Measurements from ENCODE around the gene HRH2.

Gene HRH2

GRCh38 chr5:175738602-175739133, 80.8 kb downstream of the HRH2 start:
- no peak overlapping the region for H3K9ac ChIP-seq (ENCODE audit: low read length)
- no peaks in the 10 kb centered on the region for H3K9me3 ChIP-seq (ENCODE audit: low read length)
- H3K4me2 ChIP-seq (ENCODE audit: low read length): no peak overlapping the region
- no peaks in the 10 kb centered on the region for H3F3A ChIP-seq (ENCODE audit: insufficient read depth, low read length)
- no peaks in the 10 kb centered on the region for H3K9me2 ChIP-seq (ENCODE audit: low read depth, low read length)
- no peaks in the 10 kb centered on the region for H3K4me1 ChIP-seq (ENCODE audit: insufficient read depth, low read length, severe bottlenecking)
- H3K4me3 ChIP-seq (ENCODE audit: low read depth, low read length, poor library complexity, severe bottlenecking): no peak overlapping the region
- H2AFZ ChIP-seq (ENCODE audit: low read length): no peak overlapping the region
- TF ChIP-seq EZH2 (IDR thresholded peaks at IDR 0.05; ENCODE audit: borderline replicate concordance, low read length): no peak
- TF ChIP-seq CTCF (IDR thresholded peaks at IDR 0.05; ENCODE audit: low read length): no peak
- H4K20me1 ChIP-seq (ENCODE audit: insufficient read depth, low read length): no peaks in the 10 kb centered on the region
- no peaks in the 10 kb centered on the region; the same call in 1 of the 2 replicates for H3K27me3 ChIP-seq (ENCODE audit: insufficient read depth, low read length)
- no peaks in the 10 kb centered on the region for H3K79me2 ChIP-seq (ENCODE audit: insufficient read depth, low read length)
- no peak overlapping the region for H3K27ac ChIP-seq (ENCODE audit: low read depth, low read length, poor library complexity, severe bottlenecking)
- no peaks in the 10 kb centered on the region for H3K36me3 ChIP-seq (ENCODE audit: insufficient read depth, low read length)

- Histone ChIP-seq H3F3A (ENCODE audit: insufficient read depth, low read length) (no peaks in the 10 kb centered on the region), H3K27me3 (ENCODE audit: insufficient read depth, low read length) (no peaks in the 10 kb centered on the region; the same call in 1 of the 2 replicates), H3K4me3 (ENCODE audit: low read depth, low read length, poor library complexity, severe bottlenecking) (no peak overlapping the region), H3K4me1 (ENCODE audit: insufficient read depth, low read length, severe bottlenecking) (no peaks in the 10 kb centered on the region), H3K9me3 (ENCODE audit: low read length) (no peaks in the 10 kb centered on the region), H3K9ac (ENCODE audit: low read length) (no peak overlapping the region), H3K9me2 (ENCODE audit: low read depth, low read length) (no peaks in the 10 kb centered on the region), H3K27ac (ENCODE audit: low read depth, low read length, poor library complexity, severe bottlenecking) (no peak overlapping the region), H3K79me2 (ENCODE audit: insufficient read depth, low read length) (no peaks in the 10 kb centered on the region), H2AFZ (ENCODE audit: low read length) (no peak overlapping the region), H3K4me2 (ENCODE audit: low read length) (no peak overlapping the region), H4K20me1 (ENCODE audit: insufficient read depth, low read length) (no peaks in the 10 kb centered on the region), H3K36me3 (ENCODE audit: insufficient read depth, low read length) (no peaks in the 10 kb centered on the region)
- TF ChIP-seq CTCF (IDR thresholded peaks at IDR 0.05; ENCODE audit: low read length): no peak
- TF ChIP-seq EZH2 (IDR thresholded peaks at IDR 0.05; ENCODE audit: borderline replicate concordance, low read length): no peak
Observed at GRCh38 chr5:175740014-175740413, 82.1 kb downstream of the HRH2 start.

GRCh38 chr5:175741556-175741955, 83.7 kb downstream of the HRH2 start:
- H3K4me3 ChIP-seq (ENCODE audit: low read depth, low read length, poor library complexity, severe bottlenecking): no peak overlapping the region
- no peak overlapping the region for H3K27ac ChIP-seq (ENCODE audit: low read depth, low read length, poor library complexity, severe bottlenecking)
- H3F3A ChIP-seq (ENCODE audit: insufficient read depth, low read length): no peaks in the 10 kb centered on the region
- H3K9me2 ChIP-seq (ENCODE audit: low read depth, low read length): no peaks in the 10 kb centered on the region
- TF ChIP-seq CTCF (IDR thresholded peaks at IDR 0.05; ENCODE audit: low read length): no peak
- TF ChIP-seq EZH2 (IDR thresholded peaks at IDR 0.05; ENCODE audit: borderline replicate concordance, low read length): no peak
- H3K79me2 ChIP-seq (ENCODE audit: insufficient read depth, low read length): no peaks in the 10 kb centered on the region
- no peak overlapping the region for H3K4me2 ChIP-seq (ENCODE audit: low read length)
- H3K9me3 ChIP-seq (ENCODE audit: low read length): no peaks in the 10 kb centered on the region
- H3K4me1 ChIP-seq (ENCODE audit: insufficient read depth, low read length, severe bottlenecking): no peaks in the 10 kb centered on the region
- H2AFZ ChIP-seq (ENCODE audit: low read length): no peak overlapping the region
- no peak overlapping the region for H3K9ac ChIP-seq (ENCODE audit: low read length)
- H3K27me3 ChIP-seq (ENCODE audit: insufficient read depth, low read length): no peaks in the 10 kb centered on the region; the same call in 1 of the 2 replicates
- H4K20me1 ChIP-seq (ENCODE audit: insufficient read depth, low read length): no peaks in the 10 kb centered on the region
- no peaks in the 10 kb centered on the region for H3K36me3 ChIP-seq (ENCODE audit: insufficient read depth, low read length)

All from OCI-LY1 (cell line).